Esophagus (tissue), 2 donors: Measurements from ENCODE around the gene HEPACAM. TPM values are rescaled to one million over a fixed set of nuclear protein-coding genes. Genes with fewer than 3 reads are reported as not detected.

Experiments
- H3K27ac ChIP-seq, 2 donors: one replicate each; pipeline ENCODE4 v1.5.1; 2013; ENCODE audit warnings: low read depth in 2 of 2, mild to moderate bottlenecking in 2 of 2, inconsistent platforms in 1 of 2, low read length in 1 of 2, moderate library complexity in 1 of 2
- H3K27me3 ChIP-seq, 2 donors: one replicate each; pipeline ENCODE4 v1.6.1; 2013; ENCODE audit warnings: low read length in 2 of 2, control low read depth in 1 of 2, mild to moderate bottlenecking in 1 of 2; ENCODE audit not compliant: insufficient read depth in 2 of 2, control insufficient read depth in 1 of 2
- H3K36me3 ChIP-seq, 2 donors: one replicate each; pipeline ENCODE4 v1.6.1; 2013; ENCODE audit warnings: low read length in 1 of 2; ENCODE audit not compliant: control insufficient read depth in 2 of 2, insufficient read depth in 2 of 2
- H3K4me1 ChIP-seq, 2 donors: one replicate each; pipeline ENCODE4 v1.6.1; 2013; ENCODE audit warnings: low read length in 1 of 2; ENCODE audit not compliant: control insufficient read depth in 2 of 2, insufficient read depth in 2 of 2
- H3K4me3 ChIP-seq, 2 donors: one replicate each; pipeline ENCODE4 v1.5.1; 2013; ENCODE audit warnings: low read length in 2 of 2, mild to moderate bottlenecking in 2 of 2, low read depth in 1 of 2, moderate library complexity in 1 of 2
- H3K9me3 ChIP-seq, 2 donors: one replicate each; pipeline ENCODE4 v1.6.1; 2013; ENCODE audit warnings: mild to moderate bottlenecking in 2 of 2, low read depth in 1 of 2, low read length in 1 of 2, moderate library complexity in 1 of 2; ENCODE audit not compliant: control insufficient read depth in 2 of 2, insufficient read depth in 1 of 2
- WGBS, 2 donors: extraction: QIAGEN DNeasy Blood & Tissue Kit; methylation state at CpG; one replicate each; pipeline ENCODE4 v1.1.7; 2013; 5-methylcytosine and 5-hydroxymethylcytosine counted together
- polyA plus RNA-seq, 2 donors: library from polyadenylated mRNA; stranded (reverse); fragments of 200-250 nt; gene quantifications; one replicate each; pipeline ENCODE4 v1.2.3, GENCODE V29; 2013
- donor health status: healthy with polysubstance abuse.
- donor health status: Bipolar disorder and iron deficiency.

Gene HEPACAM
- polyA plus RNA-seq, 2 donors = 0.02 TPM

- 75 to 79% methylated on average over 3 of the region's 3 CpGs for WGBS, 2 donors
- H3K27me3 ChIP-seq = no peaks in the 10 kb centered on the region
- no peaks in the 10 kb centered on the region for H3K4me1 ChIP-seq
- H3K27ac ChIP-seq = no peak overlapping the region
- no peaks in the 10 kb centered on the region for H3K9me3 ChIP-seq
- no peak overlapping the region for H3K4me3 ChIP-seq
- no peaks in the 10 kb centered on the region for H3K36me3 ChIP-seq
These were observed 20.1 kb downstream of the HEPACAM start for GRCh38 chr11:124915541-124916369.

GRCh38 chr11:124902616-124903015 lies 33.2 kb downstream of the HEPACAM start:
- Histone ChIP-seq H3K36me3 (no peaks in the 10 kb centered on the region), H3K4me3 (no peak overlapping the region), H3K4me1 (no peaks in the 10 kb centered on the region), H3K27me3 (peaks cover 0 to 2% of the 10 kb centered on the region in 2 donors), H3K27ac (no peak overlapping the region), H3K9me3 (no peaks in the 10 kb centered on the region)
- WGBS, 2 donors = 91 to 96% methylated on average over 1 of the region's 1 CpG

- H3K27ac ChIP-seq = peak overlapping the region in 1 of 2 donors; percentile 29
- WGBS, 2 donors = 34 to 45% methylated on average over 5 of the region's 5 CpGs
These were observed 35.4 kb downstream of the HEPACAM start for GRCh38 chr11:124900464-124900863.

GRCh38 chr11:124899383-124900145 lies 36.3 kb downstream of the HEPACAM start:
- H3K27ac ChIP-seq = peak overlapping the region; percentile 36
- WGBS, 2 donors = 63 to 66% methylated on average over 6 of the region's 6 CpGs
- no peaks in the 10 kb centered on the region for H3K27me3 ChIP-seq
- H3K36me3 ChIP-seq = no peaks in the 10 kb centered on the region
- H3K4me1 ChIP-seq = no peaks in the 10 kb centered on the region
- no peak overlapping the region for H3K4me3 ChIP-seq
- no peaks in the 10 kb centered on the region for H3K9me3 ChIP-seq

More at GRCh38 chr11:124900464-124900863, 35.4 kb downstream of the HEPACAM start:
- Histone ChIP-seq H3K4me3 (no peak overlapping the region), H3K27me3 (no peaks in the 10 kb centered on the region), H3K36me3 (no peaks in the 10 kb centered on the region), H3K9me3 (no peaks in the 10 kb centered on the region), H3K4me1 (no peaks in the 10 kb centered on the region)

- no peaks in the 10 kb centered on the region for H3K36me3 ChIP-seq
- H3K27me3 ChIP-seq = no peaks in the 10 kb centered on the region
- WGBS, 2 donors = 38 to 50% methylated on average over 5 of the region's 5 CpGs
- no peaks in the 10 kb centered on the region for H3K4me1 ChIP-seq
- H3K27ac ChIP-seq = peak overlapping the region; percentile 2 to 44
- H3K9me3 ChIP-seq = no peaks in the 10 kb centered on the region
- H3K4me3 ChIP-seq = no peak overlapping the region
These were observed 37.1 kb downstream of the HEPACAM start for GRCh38 chr11:124898711-124899110.

GRCh38 chr11:124898263-124898680 lies 37.6 kb downstream of the HEPACAM start:
- H3K4me3 ChIP-seq = no peak overlapping the region
- peak overlapping the region; percentile 2 to 66 for H3K27ac ChIP-seq
- 29 to 53% methylated on average over 3 of the region's 3 CpGs for WGBS, 2 donors
- no peaks in the 10 kb centered on the region for H3K4me1 ChIP-seq
- H3K27me3 ChIP-seq = no peaks in the 10 kb centered on the region
- H3K36me3 ChIP-seq = no peaks in the 10 kb centered on the region
- H3K9me3 ChIP-seq = no peaks in the 10 kb centered on the region

GRCh38 chr11:124897674-124898262 lies 38.1 kb downstream of the HEPACAM start, which contains the start of gene ROBO4:
Gene ROBO4 (minus strand): TSS chr11:124897865. CDS start chr11:124897795, 70 bp downstream.
- Histone ChIP-seq H3K4me1 (no peaks in the 10 kb centered on the region), H3K4me3 (peak within 1 kb of the TSS in 1 of 2 donors; percentile 28), H3K27ac (peak within 1 kb of the TSS; percentile 35 to 66), H3K36me3 (no peaks in the 10 kb centered on the region), H3K9me3 (no peaks in the 10 kb centered on the region), H3K27me3 (no peaks in the 10 kb centered on the region)
- 43 to 55% methylated on average over 12 of the region's 12 CpGs for WGBS, 2 donors

- Histone ChIP-seq H3K27ac (peak overlapping the region; percentile 35 to 61), H3K36me3 (no peaks in the 10 kb centered on the region), H3K4me3 (peak overlapping the region in 1 of 2 donors; percentile 28), H3K27me3 (no peaks in the 10 kb centered on the region), H3K4me1 (no peaks in the 10 kb centered on the region), H3K9me3 (no peaks in the 10 kb centered on the region)
- 73 to 74% methylated on average over 9 of the region's 9 CpGs for WGBS, 2 donors
These were observed 38.9 kb downstream of the HEPACAM start for GRCh38 chr11:124896821-124897391.

GRCh38 chr11:124896071-124896750 lies 39.6 kb downstream of the HEPACAM start:
- Histone ChIP-seq H3K27me3 (no peaks in the 10 kb centered on the region), H3K4me1 (no peaks in the 10 kb centered on the region), H3K4me3 (peak overlapping the region in 1 of 2 donors; percentile 28), H3K36me3 (no peaks in the 10 kb centered on the region), H3K27ac (peak overlapping the region; percentile 11 to 35), H3K9me3 (no peaks in the 10 kb centered on the region)
- 79 to 84% methylated on average over 16 of the region's 16 CpGs for WGBS, 2 donors
